Parathyroid adenoma (tissue), 2 donors: ENCODE measurements around the gene TYMS.

Experiments
- H2AFZ ChIP-seq: fragments of 300-600 bp; sonication (generic); one replicate; pipeline ENCODE4 v1.7.0; 2017; ENCODE audit warnings: antibody characterized with exemption, mild to moderate bottlenecking
- H3K27ac ChIP-seq: fragments of 300-600 bp; sonication (generic); one replicate; pipeline ENCODE4 v1.7.0; 2017
- H3K27me3 ChIP-seq: fragments of 300-600 bp; sonication (generic); one replicate; pipeline ENCODE4 v1.7.0; 2017; ENCODE audit warnings: low read length; ENCODE audit not compliant: control insufficient read depth, insufficient read depth
- H3K36me3 ChIP-seq: fragments of 300-600 bp; sonication (generic); one replicate; pipeline ENCODE4 v1.7.0; 2017; ENCODE audit warnings: low read length; ENCODE audit not compliant: control insufficient read depth, insufficient read depth
- H3K4me1 ChIP-seq: fragments of 300-600 bp; sonication (generic); one replicate; pipeline ENCODE4 v1.7.0; 2017; ENCODE audit warnings: control low read depth
- H3K4me2 ChIP-seq: fragments of 300-600 bp; sonication (generic); one replicate; pipeline ENCODE4 v1.7.0; 2017; ENCODE audit warnings: low read length
- H3K4me3 ChIP-seq: fragments of 300-600 bp; sonication (generic); one replicate; pipeline ENCODE4 v1.7.0; 2017; ENCODE audit warnings: low read depth, low read length
- H3K79me2 ChIP-seq: fragments of 300-600 bp; sonication (generic); one replicate; pipeline ENCODE4 v1.7.0; 2017; ENCODE audit warnings: control low read depth
- H3K9ac ChIP-seq: fragments of 300-600 bp; sonication (generic); one replicate; pipeline ENCODE4 v1.7.0; 2017; ENCODE audit warnings: mild to moderate bottlenecking
- H3K9me3 ChIP-seq: fragments of 300-600 bp; sonication (generic); one replicate; pipeline ENCODE4 v1.7.0; 2017; ENCODE audit warnings: low read length; ENCODE audit not compliant: control insufficient read depth
- CTCF ChIP-seq: fragments of 300-600 bp; sonication (generic); IDR thresholded peaks from one replicate; pipeline ENCODE4 v1.7.0; 2017; ENCODE audit warnings: antibody characterized with exemption, mild to moderate bottlenecking
- donor health status: primary hyperparathyroidism.

TYMS gene

GRCh38 chr18:618618-619017 is 38.8 kb upstream of the TYMS start:
- Histone ChIP-seq H3K9me3 (no peaks in the 10 kb centered on the region), H3K36me3 (no peaks in the 10 kb centered on the region), H3K27ac (no peak overlapping the region), H3K4me1 (no peaks in the 10 kb centered on the region), H3K9ac (no peak overlapping the region), H2AFZ (no peak overlapping the region), H3K4me2 (no peak overlapping the region), H3K4me3 (no peak overlapping the region), H3K79me2 (no peaks in the 10 kb centered on the region), H3K27me3 (no peaks in the 10 kb centered on the region)
- TF ChIP-seq CTCF, result no peak

GRCh38 chr18:621291-622043 is 36.0 kb upstream of the TYMS start:
- Histone ChIP-seq H3K27ac (no peak overlapping the region), H3K9me3 (no peaks in the 10 kb centered on the region), H3K79me2 (no peaks in the 10 kb centered on the region), H3K4me2 (no peak overlapping the region), H3K4me1 (no peaks in the 10 kb centered on the region), H2AFZ (no peak overlapping the region), H3K27me3 (no peaks in the 10 kb centered on the region), H3K9ac (no peak overlapping the region), H3K36me3 (no peaks in the 10 kb centered on the region), H3K4me3 (no peak overlapping the region)
- no peak for TF ChIP-seq CTCF

- Histone ChIP-seq H3K27ac (no peak overlapping the region), H3K9me3 (no peaks in the 10 kb centered on the region), H3K27me3 (no peaks in the 10 kb centered on the region), H3K4me2 (no peak overlapping the region), H2AFZ (no peak overlapping the region), H3K4me1 (no peaks in the 10 kb centered on the region), H3K36me3 (no peaks in the 10 kb centered on the region), H3K9ac (no peak overlapping the region), H3K4me3 (no peak overlapping the region), H3K79me2 (no peaks in the 10 kb centered on the region)
- no peak for TF ChIP-seq CTCF
Observed at GRCh38 chr18:622289-622688, 35.2 kb upstream of the TYMS start.

GRCh38 chr18:623761-624620 is 33.5 kb upstream of the TYMS start:
- Histone ChIP-seq H3K36me3 (no peaks in the 10 kb centered on the region), H3K27me3 (no peaks in the 10 kb centered on the region), H3K4me1 (no peaks in the 10 kb centered on the region), H3K4me2 (no peak overlapping the region), H3K27ac (no peak overlapping the region), H2AFZ (no peak overlapping the region), H3K79me2 (no peaks in the 10 kb centered on the region), H3K4me3 (no peak overlapping the region), H3K9ac (no peak overlapping the region), H3K9me3 (no peaks in the 10 kb centered on the region)
- TF ChIP-seq CTCF, result peak; percentile 52
